Liver (tissue), 9 donors: ENCODE data around the gene MLKL. TPM values are rescaled to one million over a fixed set of nuclear protein-coding genes. Genes with fewer than 3 reads are reported as not detected.

Source experiments
- DNase-seq: peaks from one replicate; pipeline ENCODE4 v3.0.0-alpha.2; 2017; ENCODE audit warnings: low spot score
- H3K27ac ChIP-seq, 2 donors: one replicate each; pipeline ENCODE4 v1.7.0; 2013; ENCODE audit warnings: inconsistent platforms in 2 of 2, low read length in 2 of 2, control low read depth in 1 of 2, low read depth in 1 of 2, mild to moderate bottlenecking in 1 of 2
- H3K27me3 ChIP-seq, 4 donors: one replicate each; pipeline versions ENCODE4 v1.6.1 to v1.7.0; 2013; ENCODE audit warnings: low read length in 3 of 4, inconsistent platforms in 1 of 4, mild to moderate bottlenecking in 1 of 4, moderate library complexity in 1 of 4; ENCODE audit not compliant: control insufficient read depth in 4 of 4, insufficient read depth in 4 of 4
- H3K36me3 ChIP-seq, 4 donors: one replicate each; pipeline versions ENCODE4 v1.6.1 to v1.7.0; 2013; ENCODE audit warnings: low read length in 3 of 4, mild to moderate bottlenecking in 3 of 4, low read depth in 1 of 4, moderate library complexity in 1 of 4; ENCODE audit not compliant: control insufficient read depth in 4 of 4, insufficient read depth in 3 of 4
- H3K4me1 ChIP-seq, 4 donors: one replicate each; pipeline versions ENCODE4 v1.6.1 to v1.7.0; 2013; ENCODE audit warnings: low read length in 3 of 4, mild to moderate bottlenecking in 3 of 4, moderate library complexity in 1 of 4; ENCODE audit not compliant: control insufficient read depth in 4 of 4, insufficient read depth in 4 of 4
- H3K4me3 ChIP-seq, 3 donors: one replicate each; pipeline versions ENCODE4 v1.6.1 to v1.7.0; 2013; ENCODE audit warnings: low read length in 3 of 3, control low read depth in 1 of 3, low read depth in 1 of 3, mild to moderate bottlenecking in 1 of 3
- H3K9ac ChIP-seq, 2 donors: one replicate each; pipeline ENCODE4 v1.7.0; 2013; ENCODE audit warnings: low read length in 2 of 2, mild to moderate bottlenecking in 2 of 2, moderate library complexity in 2 of 2, control low read depth in 1 of 2, low read depth in 1 of 2
- H3K9me3 ChIP-seq, 4 donors: one replicate each; pipeline versions ENCODE4 v1.6.1 to v1.7.0; 2013; ENCODE audit warnings: low read length in 3 of 4; ENCODE audit not compliant: control insufficient read depth in 4 of 4
- ATF3 ChIP-seq: IDR thresholded peaks from 2 replicates; pipeline ENCODE4 v1.6.1; 2016; ENCODE audit warnings: antibody characterized with exemption
- EGR1 ChIP-seq, 2 donors: IDR thresholded peaks; 2 replicates each; pipeline ENCODE4 v1.6.1; 2016 to 2018; ENCODE audit warnings: antibody characterized with exemption in 2 of 2, low read depth in 2 of 2
- FOXA1 ChIP-seq: IDR thresholded peaks from 2 replicates; pipeline ENCODE4 v1.6.1; 2016; ENCODE audit warnings: antibody characterized with exemption
- FOXA2 ChIP-seq: IDR thresholded peaks from 2 replicates; pipeline ENCODE4 v1.6.1; 2016; ENCODE audit warnings: antibody characterized with exemption
- GABPA ChIP-seq, 2 donors: IDR thresholded peaks in 1 of 2; conservative IDR thresholded peaks in 1 of 2; 2 replicates each; pipeline ENCODE4 v1.6.1; 2016; ENCODE audit warnings: antibody characterized with exemption in 2 of 2, mild to moderate bottlenecking in 1 of 2, moderate library complexity in 1 of 2
- JUND ChIP-seq, 2 donors: IDR thresholded peaks; 2 replicates each; pipeline ENCODE4 v1.6.1; 2016; ENCODE audit warnings: antibody characterized with exemption in 2 of 2
- NR2F2 ChIP-seq: IDR thresholded peaks from 2 replicates; pipeline ENCODE4 v1.6.1; 2016; ENCODE audit warnings: antibody characterized with exemption
- RAD21 ChIP-seq, 2 donors: IDR thresholded peaks; 2 replicates each; pipeline ENCODE4 v1.6.1; 2016; ENCODE audit warnings: antibody characterized with exemption in 2 of 2, mild to moderate bottlenecking in 2 of 2
- REST ChIP-seq: IDR thresholded peaks from 2 replicates; pipeline ENCODE4 v1.6.1; 2016; ENCODE audit warnings: antibody characterized with exemption, mild to moderate bottlenecking
- RXRA ChIP-seq, 2 donors: IDR thresholded peaks; 2 replicates each; pipeline ENCODE4 v1.6.1; 2017 to 2018; ENCODE audit warnings: antibody characterized with exemption in 2 of 2, mild to moderate bottlenecking in 1 of 2
- SP1 ChIP-seq: IDR thresholded peaks from 2 replicates; pipeline ENCODE4 v1.6.1; 2018; ENCODE audit warnings: antibody characterized with exemption, mild to moderate bottlenecking
- TAF1 ChIP-seq: conservative IDR thresholded peaks from 2 replicates; pipeline ENCODE4 v1.6.1; 2016; ENCODE audit warnings: antibody characterized with exemption, mild to moderate bottlenecking
- YY1 ChIP-seq: IDR thresholded peaks from 2 replicates; pipeline ENCODE4 v1.6.1; 2016; ENCODE audit warnings: antibody characterized with exemption, mild to moderate bottlenecking
- ZBTB33 ChIP-seq: IDR thresholded peaks from 2 replicates; pipeline ENCODE4 v1.6.1; 2016; ENCODE audit warnings: antibody characterized with exemption
- WGBS: extraction: QIAGEN DNeasy Blood & Tissue Kit; methylation state at CpG from one replicate; pipeline ENCODE4 v1.1.7; 2013; 5-methylcytosine and 5-hydroxymethylcytosine counted together
- polyA plus RNA-seq, 2 donors: library from polyadenylated mRNA; stranded (reverse) in 1 of 2; unstranded in 1 of 2; fragments of 200-250 nt in 1 of 2; fragments of >200 nt in 1 of 2; fragmentation: Nextera tagmentation in 1 of 2; extraction: Ambion mirVana in 1 of 2; gene quantifications; one replicate each; pipeline versions ENCODE4 v1.2.1 to v1.2.3, GENCODE V29; 2013 to 2015
- total RNA-seq, 2 donors: library from RNA; depleted of rRNA; stranded (reverse); fragments of >200 nt; gene quantifications; one replicate each; pipeline ENCODE4 v1.2.3, GENCODE V29; 2014
- donor health status: healthy.
- donor health status: healthy.
- donor health status: healthy.
- donor health status: healthy.
- donor health status: healthy.

Gene MLKL
- total and polyA plus RNA-seq, 4 donors, result 2.5 to 7.6 (median 3.6) TPM

GRCh38 chr16:74713876-74714275, 13.2 kb upstream of the MLKL start (continued):
- no peak for TF ChIP-seq ZBTB33

GRCh38 chr16:74713325-74713724, 12.7 kb upstream of the MLKL start:
- H3K4me3 ChIP-seq, result no peak overlapping the region
- WGBS, result 88% methylated on average over 10 of the region's 10 CpGs
- no peak for TF ChIP-seq SP1
- no peak for TF ChIP-seq TAF1
- no peak for TF ChIP-seq RXRA (IDR thresholded peaks at IDR 0.05)
- no peak for TF ChIP-seq GABPA (IDR thresholded peaks at IDR 0.05 in 1 of 2, conservative IDR thresholded peaks at IDR 0.05 in 1 of 2)
- H3K9me3 ChIP-seq, result no peaks in the 10 kb centered on the region
- no peaks in the 10 kb centered on the region for H3K36me3 ChIP-seq
- no peak overlapping the region for H3K9ac ChIP-seq
- no peak overlapping the region for H3K27ac ChIP-seq
- H3K4me1 ChIP-seq, result no peaks in the 10 kb centered on the region
- H3K27me3 ChIP-seq, result no peaks in the 10 kb centered on the region
- DNase-seq, result no peak

- H3K9me3 ChIP-seq, result no peaks in the 10 kb centered on the region
- H3K9ac ChIP-seq, result no peak overlapping the region
- H3K4me3 ChIP-seq, result no peak overlapping the region
- no peaks in the 10 kb centered on the region for H3K36me3 ChIP-seq
- TF ChIP-seq JUND (IDR thresholded peaks at IDR 0.05) (no peak), TAF1 (no peak), RXRA (IDR thresholded peaks at IDR 0.05) (no peak), FOXA1 (no peak), RAD21 (IDR thresholded peaks at IDR 0.05) (no peak), ATF3 (no peak), REST (no peak), FOXA2 (no peak), EGR1 (IDR thresholded peaks at IDR 0.05; ENCODE audit: low read depth in 2 of 2) (no peak), NR2F2 (no peak), YY1 (no peak)
- no peaks in the 10 kb centered on the region for H3K27me3 ChIP-seq
- H3K27ac ChIP-seq, result no peak overlapping the region
- DNase-seq, result no peak
- no peaks in the 10 kb centered on the region for H3K4me1 ChIP-seq
- WGBS, result 92% methylated on average over 12 of the region's 12 CpGs
These were observed 11.3 kb upstream of the MLKL start for GRCh38 chr16:74711938-74712337.
